Ovary (tissue), 3 donors: ENCODE measurements around the gene RELL1.

ENCODE experiments used
- EP300 ChIP-seq: sonication (generic); formaldehyde crosslinking; IDR thresholded peaks from one replicate; pipeline ENCODE4 v1.6.1; 2017; ENCODE audit warnings: antibody characterized with exemption
- POLR2A ChIP-seq: fragments of 450-650 bp; IDR thresholded peaks from one replicate; pipeline ENCODE4 v1.6.1; 2017; ENCODE audit warnings: antibody characterized with exemption, mild to moderate bottlenecking, moderate library complexity
- TF ChIP-seq, protein P1 (sequence below), 3 donors: fragments of 450-650 bp in 2 of 3; fragments of 200-600 bp in 1 of 3; IDR thresholded peaks; one replicate each; pipeline versions ENCODE4 v1.5.1 to v1.8.0; 2016 to 2022; ENCODE audit warnings: antibody characterized with exemption in 3 of 3, mild to moderate bottlenecking in 1 of 3
- donor health status: DM: no; HTN: no; CAD: no.

DNA sequence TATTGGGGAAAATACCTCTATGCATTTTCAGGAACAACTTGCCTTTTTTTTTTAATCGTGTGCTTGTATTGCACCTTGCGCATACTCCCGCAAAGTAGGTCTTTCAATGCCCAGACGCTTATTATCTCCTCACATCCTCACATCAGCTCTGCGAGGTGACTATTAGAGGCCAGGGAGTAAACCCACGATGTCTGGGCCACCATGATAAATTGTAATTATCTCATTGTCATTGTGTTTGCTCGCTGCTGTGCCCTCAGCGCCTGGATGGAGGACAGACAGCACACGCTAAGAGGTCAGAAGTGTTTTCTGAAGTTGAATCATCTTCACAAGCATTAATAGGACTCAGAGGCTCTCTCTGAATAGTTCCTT is 1.0 kb upstream of the RELL1 start:
- TF ChIP-seq, protein P1, sequence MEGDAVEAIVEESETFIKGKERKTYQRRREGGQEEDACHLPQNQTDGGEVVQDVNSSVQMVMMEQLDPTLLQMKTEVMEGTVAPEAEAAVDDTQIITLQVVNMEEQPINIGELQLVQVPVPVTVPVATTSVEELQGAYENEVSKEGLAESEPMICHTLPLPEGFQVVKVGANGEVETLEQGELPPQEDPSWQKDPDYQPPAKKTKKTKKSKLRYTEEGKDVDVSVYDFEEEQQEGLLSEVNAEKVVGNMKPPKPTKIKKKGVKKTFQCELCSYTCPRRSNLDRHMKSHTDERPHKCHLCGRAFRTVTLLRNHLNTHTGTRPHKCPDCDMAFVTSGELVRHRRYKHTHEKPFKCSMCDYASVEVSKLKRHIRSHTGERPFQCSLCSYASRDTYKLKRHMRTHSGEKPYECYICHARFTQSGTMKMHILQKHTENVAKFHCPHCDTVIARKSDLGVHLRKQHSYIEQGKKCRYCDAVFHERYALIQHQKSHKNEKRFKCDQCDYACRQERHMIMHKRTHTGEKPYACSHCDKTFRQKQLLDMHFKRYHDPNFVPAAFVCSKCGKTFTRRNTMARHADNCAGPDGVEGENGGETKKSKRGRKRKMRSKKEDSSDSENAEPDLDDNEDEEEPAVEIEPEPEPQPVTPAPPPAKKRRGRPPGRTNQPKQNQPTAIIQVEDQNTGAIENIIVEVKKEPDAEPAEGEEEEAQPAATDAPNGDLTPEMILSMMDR (IDR thresholded peaks at IDR 0.05): no peak
- TF ChIP-seq EP300 (no peak), POLR2A (no peak)
